Stomach (tissue), 9 donors: ENCODE results near the gene GPC6. TPM values are rescaled to one million over a fixed set of nuclear protein-coding genes. Genes with fewer than 3 reads are reported as not detected.

ENCODE experiments used
- DNase-seq, 2 donors: peaks; one replicate each; pipeline versions ENCODE4 v3.0.0 to v3.0.0-alpha.2; 2013 to 2019
- H3K27ac ChIP-seq, 5 donors: fragments of 200-600 bp in 4 of 5; sonication (generic) in 4 of 5; one replicate each; pipeline ENCODE4 v1.5.1; 2013 to 2019; ENCODE audit warnings: mild to moderate bottlenecking in 1 of 5, moderate library complexity in 1 of 5
- H3K27me3 ChIP-seq, 3 donors: fragments of 200-600 bp; sonication (generic); one replicate each; pipeline ENCODE4 v1.5.1; 2017 to 2019; ENCODE audit warnings: mixed run types in 1 of 3
- H3K36me3 ChIP-seq, 4 donors: fragments of 200-600 bp; sonication (generic); 1 replicate in 3 of 4; 2 replicates in 1 of 4; pipeline ENCODE4 v1.5.1; 2016 to 2019
- H3K4me1 ChIP-seq, 4 donors: fragments of 200-600 bp; sonication (generic); one replicate each; pipeline ENCODE4 v1.5.1; 2016 to 2019
- H3K4me3 ChIP-seq, 4 donors: fragments of 200-600 bp; sonication (generic) in 3 of 4; one replicate each; pipeline ENCODE4 v1.5.1; 2016 to 2019; ENCODE audit warnings: mild to moderate bottlenecking in 1 of 4
- H3K9me3 ChIP-seq, 4 donors: fragments of 200-600 bp; sonication (generic); one replicate each; pipeline ENCODE4 v1.5.1; 2016 to 2019
- EP300 ChIP-seq: sonication (generic); formaldehyde crosslinking; IDR thresholded peaks from one replicate; pipeline ENCODE4 v1.6.1; 2017; ENCODE audit warnings: antibody characterized with exemption
- POLR2A ChIP-seq, 4 donors: fragments of 450-650 bp; IDR thresholded peaks; one replicate each; pipeline ENCODE4 v1.6.1; 2016; ENCODE audit warnings: antibody characterized with exemption in 4 of 4, control low read depth in 2 of 4, mild to moderate bottlenecking in 1 of 4, moderate library complexity in 1 of 4
- POLR2AphosphoS5 ChIP-seq, 3 donors: sonication (generic); formaldehyde crosslinking; IDR thresholded peaks; one replicate each; pipeline ENCODE4 v1.6.1; 2016; ENCODE audit warnings: antibody characterized with exemption in 3 of 3
- WGBS, 5 donors: extraction: QIAGEN DNeasy Blood & Tissue Kit in 3 of 5; methylation state at CpG; one replicate each; pipeline versions ENCODE4 v1.1.5 to v1.1.7; 2013 to 2018; 5-methylcytosine and 5-hydroxymethylcytosine counted together
- intact Hi-C: fragments of 100-400 bp; cut with DNase I; formaldehyde crosslinking; loops from one replicate; pipeline ENCODE4 v1.15.1; 2023; ENCODE audit warnings: low total_unique reads
- polyA plus RNA-seq, 3 donors: library from polyadenylated mRNA; stranded (reverse); fragments of 200-250 nt; gene quantifications; one replicate each; pipeline ENCODE4 v1.2.3, GENCODE V29; 2013
- total RNA-seq, 5 donors: library from RNA; depleted of rRNA; stranded (reverse); fragments of >200 nt; gene quantifications; one replicate each; pipeline versions ENCODE4 v1.1.0 to v1.2.3, GENCODE V29; 2014 to 2016
- TF ChIP-seq, protein P1 (sequence below), 7 experiments: fragments of 450-650 bp in 4 of 7; fragments of 200-600 bp in 3 of 7; sonication (generic) in 3 of 7; IDR thresholded peaks; one replicate each; pipeline ENCODE4 v1.5.1; 2016 to 2019; ENCODE audit warnings: antibody characterized with exemption in 7 of 7, control low read depth in 2 of 7, mild to moderate bottlenecking in 1 of 7
- donor health status: healthy with polysubstance abuse.
- donor health status: Bipolar disorder and iron deficiency.
- donor health status: healthy.

Gene GPC6
- total and polyA plus RNA-seq, 8 donors = 0.70 to 52.7 (median 5.6) TPM

DNA sequence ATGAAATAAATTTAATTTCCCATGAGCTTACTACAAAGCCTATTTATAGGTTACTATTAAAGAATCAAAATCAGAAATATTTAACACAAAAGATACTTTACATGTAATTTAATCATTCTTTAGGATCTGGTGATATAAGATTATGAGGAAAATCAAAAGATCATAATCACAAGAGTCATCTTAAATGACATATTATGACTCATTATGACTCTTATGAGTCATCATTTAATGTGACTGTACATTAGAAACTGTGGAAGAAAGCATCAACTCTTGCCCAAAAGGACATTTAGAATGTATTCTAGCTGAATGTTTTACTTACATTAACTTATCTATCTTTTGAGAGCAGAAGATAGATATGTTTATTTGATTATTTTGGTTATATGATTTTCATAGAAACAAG, 794.2 kb downstream of the GPC6 start:
- Histone ChIP-seq H3K36me3 (no peaks in the 10 kb centered on the region), H3K27ac (no peak overlapping the region), H3K4me1 (no peaks in the 10 kb centered on the region), H3K4me3 (no peak overlapping the region), H3K9me3 (no peaks in the 10 kb centered on the region), H3K27me3 (no peaks in the 10 kb centered on the region)
- DNase-seq = no peak
- intact Hi-C loops = no loop called here
- TF ChIP-seq POLR2A (IDR thresholded peaks at IDR 0.05) (no peak), EP300 (no peak), POLR2AphosphoS5 (IDR thresholded peaks at IDR 0.05) (no peak)
- TF ChIP-seq, protein P1, sequence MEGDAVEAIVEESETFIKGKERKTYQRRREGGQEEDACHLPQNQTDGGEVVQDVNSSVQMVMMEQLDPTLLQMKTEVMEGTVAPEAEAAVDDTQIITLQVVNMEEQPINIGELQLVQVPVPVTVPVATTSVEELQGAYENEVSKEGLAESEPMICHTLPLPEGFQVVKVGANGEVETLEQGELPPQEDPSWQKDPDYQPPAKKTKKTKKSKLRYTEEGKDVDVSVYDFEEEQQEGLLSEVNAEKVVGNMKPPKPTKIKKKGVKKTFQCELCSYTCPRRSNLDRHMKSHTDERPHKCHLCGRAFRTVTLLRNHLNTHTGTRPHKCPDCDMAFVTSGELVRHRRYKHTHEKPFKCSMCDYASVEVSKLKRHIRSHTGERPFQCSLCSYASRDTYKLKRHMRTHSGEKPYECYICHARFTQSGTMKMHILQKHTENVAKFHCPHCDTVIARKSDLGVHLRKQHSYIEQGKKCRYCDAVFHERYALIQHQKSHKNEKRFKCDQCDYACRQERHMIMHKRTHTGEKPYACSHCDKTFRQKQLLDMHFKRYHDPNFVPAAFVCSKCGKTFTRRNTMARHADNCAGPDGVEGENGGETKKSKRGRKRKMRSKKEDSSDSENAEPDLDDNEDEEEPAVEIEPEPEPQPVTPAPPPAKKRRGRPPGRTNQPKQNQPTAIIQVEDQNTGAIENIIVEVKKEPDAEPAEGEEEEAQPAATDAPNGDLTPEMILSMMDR (IDR thresholded peaks at IDR 0.05) = no peak

DNA sequence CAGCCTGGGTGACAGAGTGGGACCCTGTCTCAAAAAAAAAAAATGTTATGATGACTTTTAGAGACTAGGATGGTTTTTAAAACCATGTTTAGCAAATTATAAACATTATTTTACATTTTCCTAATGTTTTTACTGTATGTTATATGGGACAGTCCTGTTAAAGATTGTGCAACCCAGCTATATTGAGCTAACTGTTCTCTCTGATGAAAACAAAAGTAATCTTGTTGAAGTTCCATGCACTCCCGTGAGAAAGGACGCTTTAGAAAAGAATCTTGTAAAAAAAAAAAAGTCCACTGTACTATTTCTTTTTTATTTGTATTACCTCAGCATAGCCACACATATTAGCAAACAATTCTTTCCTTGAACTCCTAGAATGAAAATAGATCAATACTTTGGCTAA, 801.6 kb downstream of the GPC6 start:
- no peaks in the 10 kb centered on the region for H3K4me1 ChIP-seq
- no peak for DNase-seq
- no peaks in the 10 kb centered on the region for H3K27me3 ChIP-seq
- intact Hi-C loops = no loop called here
- no peak overlapping the region for H3K4me3 ChIP-seq
- no peak overlapping the region for H3K27ac ChIP-seq
- WGBS, 5 donors = 54 to 68% (median 59%) methylated on average over 2 of the region's 2 CpGs
- no peaks in the 10 kb centered on the region for H3K36me3 ChIP-seq
- no peak for TF ChIP-seq POLR2AphosphoS5 (IDR thresholded peaks at IDR 0.05)
- no peak for TF ChIP-seq POLR2A (IDR thresholded peaks at IDR 0.05)
- TF ChIP-seq, protein P1 (IDR thresholded peaks at IDR 0.05) = no peak
- TF ChIP-seq EP300 = no peak
- no peaks in the 10 kb centered on the region for H3K9me3 ChIP-seq

DNA sequence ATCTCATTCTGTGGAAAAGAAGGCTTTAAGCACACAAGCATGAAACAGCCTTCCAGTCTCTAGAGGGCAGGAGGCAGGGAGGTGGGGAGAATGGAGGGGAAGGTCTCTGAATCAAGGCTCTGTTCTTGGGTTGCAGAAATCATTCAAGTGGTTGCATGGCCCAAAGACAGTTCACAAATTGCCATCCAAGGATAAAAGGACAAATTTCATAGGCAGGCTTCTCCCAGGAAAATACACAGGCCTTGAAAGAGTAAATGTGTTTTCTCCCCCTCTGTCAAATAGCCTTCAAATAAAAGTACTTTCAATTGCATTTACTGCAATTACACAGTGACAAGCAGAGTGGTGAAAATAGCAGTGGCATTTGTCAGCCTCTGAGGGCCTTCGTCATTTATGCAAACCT, 802.0 kb downstream of the GPC6 start:
- Histone ChIP-seq H3K4me3 (no peak overlapping the region), H3K4me1 (no peaks in the 10 kb centered on the region), H3K27ac (no peak overlapping the region), H3K27me3 (no peaks in the 10 kb centered on the region), H3K36me3 (no peaks in the 10 kb centered on the region), H3K9me3 (no peaks in the 10 kb centered on the region)
- intact Hi-C loops = no loop called here
- WGBS, 5 donors = 30 to 85% (median 77%) methylated on average over 1 of the region's 1 CpG
- no peak for TF ChIP-seq POLR2A (IDR thresholded peaks at IDR 0.05)
- TF ChIP-seq, protein P1 (IDR thresholded peaks at IDR 0.05) = no peak
- TF ChIP-seq POLR2AphosphoS5 (IDR thresholded peaks at IDR 0.05) = no peak
- no peak for TF ChIP-seq EP300
- peak in 1 of 2 donors; percentile 30 for DNase-seq

DNA sequence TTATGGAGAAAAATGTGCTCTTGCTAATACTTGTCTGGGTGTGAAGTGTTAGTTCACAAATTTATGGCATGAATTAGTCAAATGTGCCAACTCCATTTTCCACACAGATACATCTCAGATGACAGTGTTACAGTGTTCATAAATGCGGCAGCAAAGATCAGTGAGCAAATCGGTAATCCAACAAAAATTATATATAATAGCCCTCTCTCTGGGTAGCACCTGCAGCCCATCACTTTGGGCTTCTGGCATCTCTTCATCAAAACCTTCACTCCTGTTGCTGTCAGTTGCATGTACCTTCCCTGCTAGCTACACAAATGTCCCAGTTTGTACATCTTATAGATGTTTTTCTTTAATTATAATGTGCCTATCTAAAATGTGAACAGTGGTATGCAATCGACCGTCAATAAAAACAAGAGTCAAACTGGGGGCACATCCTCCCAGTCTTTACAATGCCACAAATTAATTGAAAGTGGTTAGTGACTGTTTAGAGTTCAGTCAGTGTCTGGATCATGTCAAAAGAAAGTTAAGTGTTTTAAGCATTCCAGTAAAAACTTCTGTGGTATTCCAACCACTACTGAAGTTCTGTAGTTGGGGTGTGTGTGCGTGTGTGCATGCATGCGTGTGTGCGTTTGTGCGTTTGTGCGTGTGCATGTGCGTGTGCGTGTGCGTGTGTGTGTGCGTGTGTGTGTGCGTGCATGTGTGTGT, 804.0 kb downstream of the GPC6 start:
- intact Hi-C loops = no loop called here
- Histone ChIP-seq H3K27ac (no peak overlapping the region), H3K36me3 (no peaks in the 10 kb centered on the region), H3K4me1 (no peaks in the 10 kb centered on the region), H3K4me3 (no peak overlapping the region), H3K27me3 (no peaks in the 10 kb centered on the region), H3K9me3 (no peaks in the 10 kb centered on the region)
- DNase-seq = peak in 1 of 2 donors; percentile 16
- TF ChIP-seq, protein P1 (IDR thresholded peaks at IDR 0.05) = no peak
- 89 to 95% (median 91%) methylated on average over 14 of the region's 14 CpGs for WGBS, 5 donors
